GM12865 (cell line): ENCODE results near the gene SLC7A7.

ENCODE experiments used
- DNase-seq: peaks from one replicate; pipeline ENCODE4 v3.0.0; 2010; ENCODE audit warnings: low read depth
- H3K4me3 ChIP-seq: 2 replicates; pipeline ENCODE4 v1.5.1; 2011; ENCODE audit warnings: mild to moderate bottlenecking, low read depth, low read length, control low read depth
- CTCF ChIP-seq: IDR thresholded peaks from 2 replicates; pipeline ENCODE4 v1.5.1; 2011; ENCODE audit warnings: low read length, control low read depth, low read depth, inconsistent platforms; ENCODE audit not compliant: insufficient read depth; ENCODE audit errors: missing control alignments

SLC7A7 gene

GRCh38 chr14:22803687-22803974 lies 11.6 kb downstream of the SLC7A7 start:
- no peak for TF ChIP-seq CTCF

GRCh38 chr14:22802860-22803686 lies 12.2 kb downstream of the SLC7A7 start:
- DNase-seq, result no peak
- peak overlapping the region; percentile 2 for H3K4me3 ChIP-seq
- no peak for TF ChIP-seq CTCF

More at GRCh38 chr14:22803687-22803974, 11.6 kb downstream of the SLC7A7 start:
- peak overlapping the region; percentile 2 for H3K4me3 ChIP-seq
- peak; percentile 50 for DNase-seq

- TF ChIP-seq CTCF, result no peak
- no peak for DNase-seq
- H3K4me3 ChIP-seq, result no peak overlapping the region
Observed at GRCh38 chr14:22801716-22802115, 13.5 kb downstream of the SLC7A7 start.

GRCh38 chr14:22800346-22800745 lies 14.9 kb downstream of the SLC7A7 start:
- no peak overlapping the region for H3K4me3 ChIP-seq
- no peak for DNase-seq
- TF ChIP-seq CTCF, result no peak

- H3K4me3 ChIP-seq, result no peak overlapping the region
- no peak for TF ChIP-seq CTCF
- no peak for DNase-seq
Observed at GRCh38 chr14:22798528-22798927, 16.7 kb downstream of the SLC7A7 start.

GRCh38 chr14:22797017-22797917 lies 18.0 kb downstream of the SLC7A7 start:
- no peak for TF ChIP-seq CTCF
- no peak for DNase-seq
- H3K4me3 ChIP-seq, result no peak overlapping the region
